ENCODE results near the gene TDRD3.
A peak's percentile ranks its signal among the peaks of the same experiment; 100 is the strongest.
"Not testable (repeated sequence)": the region's sequence is repeated elsewhere in the genome, so short reads cannot be mapped to it uniquely, and the experiment has no call there.

TDRD3 gene

GRCh38 chr13:60398907-60399589 is 2.0 kb downstream of the TDRD3 start:
- DNase-seq = no peak

- DNase-seq = no peak
Observed at GRCh38 chr13:60402022-60402421, 5.0 kb downstream of the TDRD3 start.

- DNase-seq = no peak
Observed at GRCh38 chr13:60407095-60407494, 10.1 kb downstream of the TDRD3 start.

- DNase-seq = not testable (repeated sequence)
Observed at GRCh38 chr13:60407852-60408251, 10.8 kb downstream of the TDRD3 start.

GRCh38 chr13:60409574-60410292 is 12.7 kb downstream of the TDRD3 start:
- DNase-seq = not testable (repeated sequence)

GRCh38 chr13:60410299-60410698 is 13.3 kb downstream of the TDRD3 start:
- no peak for DNase-seq

- DNase-seq = no peak
Observed at GRCh38 chr13:60411464-60411863, 14.4 kb downstream of the TDRD3 start.

GRCh38 chr13:60411983-60412382 is 15.0 kb downstream of the TDRD3 start:
- DNase-seq = no peak

- no peak for DNase-seq
Observed at GRCh38 chr13:60412909-60413616, 16.0 kb downstream of the TDRD3 start.

- no peak for DNase-seq
Observed at GRCh38 chr13:60414177-60414576, 17.2 kb downstream of the TDRD3 start.

- DNase-seq = no peak
Observed at GRCh38 chr13:60417734-60418133, 20.7 kb downstream of the TDRD3 start.

GRCh38 chr13:60418954-60419353 is 21.9 kb downstream of the TDRD3 start:
- DNase-seq = no peak

- no peak for DNase-seq
Observed at GRCh38 chr13:60425332-60425731, 28.3 kb downstream of the TDRD3 start.

GRCh38 chr13:60426075-60426474 is 29.1 kb downstream of the TDRD3 start:
- DNase-seq = no peak

- DNase-seq = no peak
Observed at GRCh38 chr13:60427285-60427684, 30.3 kb downstream of the TDRD3 start.

- peak; percentile 42 for DNase-seq
Observed at GRCh38 chr13:60431108-60431700, 34.2 kb downstream of the TDRD3 start.

- no peak for DNase-seq
Observed at GRCh38 chr13:60433505-60433904, 36.5 kb downstream of the TDRD3 start.

GRCh38 chr13:60435762-60436374 is 38.8 kb downstream of the TDRD3 start:
- DNase-seq = no peak

- no peak for DNase-seq
Observed at GRCh38 chr13:60439201-60439600, 42.2 kb downstream of the TDRD3 start.

- no peak for DNase-seq
Observed at GRCh38 chr13:60441761-60442160, 44.7 kb downstream of the TDRD3 start.

- no peak for DNase-seq
Observed at GRCh38 chr13:60448907-60449510, 52.0 kb downstream of the TDRD3 start.

- DNase-seq = no peak
Observed at GRCh38 chr13:60453490-60453889, 56.5 kb downstream of the TDRD3 start.

- DNase-seq = no peak
Observed at GRCh38 chr13:60454425-60454824, 57.4 kb downstream of the TDRD3 start.

Measured in NCI-H2107 (cell line).